NB4 (cell line): ENCODE results near the gene RBM42.

Experiments used
- CTCF ChIP-seq: IDR thresholded peaks from one replicate; pipeline ENCODE4 v1.5.1; 2012; ENCODE audit warnings: low read depth, low read length
- POLR2A ChIP-seq: IDR thresholded peaks from 2 replicates; pipeline ENCODE4 v1.6.1; 2011; ENCODE audit warnings: mild to moderate bottlenecking; ENCODE audit not compliant: insufficient read length; ENCODE audit errors: extremely low read depth

GRCh38 chr19:35613574-35613973 is 15.3 kb upstream of the RBM42 start:
- TF ChIP-seq CTCF (no peak), POLR2A (no peak)
